Spleen (tissue), 11 donors: ENCODE data around the gene ABHD16B. TPM values are rescaled to one million over a fixed set of nuclear protein-coding genes. Genes with fewer than 3 reads are reported as not detected.

Experiments used
- DNase-seq: peaks from one replicate; pipeline ENCODE4 v3.0.0-alpha.2; 2020
- H3K27ac ChIP-seq, 8 donors: fragments of 200-600 bp; sonication (generic) in 7 of 8; 1 replicate in 4 of 8; 2 replicates in 4 of 8; pipeline versions ENCODE4 v1.5.0 to v1.8.0; 2016 to 2021; ENCODE audit warnings: inconsistent platforms in 4 of 8, mild to moderate bottlenecking in 4 of 8, moderate library complexity in 1 of 8
- H3K27me3 ChIP-seq, 7 donors: fragments of 200-600 bp; sonication (generic) in 6 of 7; replicated peaks in 1 of 7; 1 replicate in 4 of 7; 2 replicates in 3 of 7; pipeline versions ENCODE4 v1.5.0 to v1.8.0; 2016 to 2021; ENCODE audit warnings: inconsistent platforms in 3 of 7, mild to moderate bottlenecking in 1 of 7
- H3K36me3 ChIP-seq, 6 donors: fragments of 200-600 bp; sonication (generic) in 5 of 6; 1 replicate in 4 of 6; 2 replicates in 2 of 6; pipeline versions ENCODE4 v1.5.0 to v1.8.0; 2016 to 2021; ENCODE audit warnings: inconsistent platforms in 2 of 6
- H3K4me1 ChIP-seq, 6 donors: fragments of 200-600 bp; sonication (generic) in 5 of 6; 1 replicate in 3 of 6; 2 replicates in 3 of 6; pipeline versions ENCODE4 v1.5.0 to v1.8.0; 2016 to 2021; ENCODE audit warnings: inconsistent platforms in 3 of 6
- H3K4me3 ChIP-seq, 8 donors: fragments of 200-600 bp; sonication (generic) in 7 of 8; 1 replicate in 4 of 8; 2 replicates in 4 of 8; pipeline versions ENCODE4 v1.5.0 to v1.8.0; 2016 to 2021; ENCODE audit warnings: inconsistent platforms in 4 of 8, mild to moderate bottlenecking in 4 of 8, moderate library complexity in 2 of 8
- H3K9me3 ChIP-seq, 8 donors: fragments of 200-600 bp; sonication (generic) in 7 of 8; 1 replicate in 4 of 8; 2 replicates in 4 of 8; pipeline versions ENCODE4 v1.5.0 to v1.8.0; 2016 to 2021; ENCODE audit warnings: inconsistent platforms in 4 of 8
- CTCF ChIP-seq, 11 experiments: fragments of 200-600 bp in 7 of 11; fragments of 450-650 bp in 4 of 11; sonication (generic) in 4 of 11; IDR thresholded peaks in 8 of 11; conservative IDR thresholded peaks in 3 of 11; 1 replicate in 7 of 11; 2 replicates in 4 of 11; pipeline versions ENCODE4 v1.4.0 to v1.8.0; 2016 to 2021; ENCODE audit warnings: antibody characterized with exemption in 11 of 11, inconsistent platforms in 4 of 11, mild to moderate bottlenecking in 1 of 11
- POLR2A ChIP-seq, 3 donors: fragments of 450-650 bp; IDR thresholded peaks; one replicate each; pipeline ENCODE4 v1.5.1; 2017; ENCODE audit warnings: antibody characterized with exemption in 3 of 3, mild to moderate bottlenecking in 1 of 3
- POLR2AphosphoS5 ChIP-seq, 3 donors: sonication (generic); formaldehyde crosslinking; IDR thresholded peaks; one replicate each; pipeline ENCODE4 v1.5.1; 2017; ENCODE audit warnings: antibody characterized with exemption in 3 of 3
- WGBS, 5 donors: extraction: QIAGEN DNeasy Blood & Tissue Kit in 3 of 5; methylation state at CpG; one replicate each; pipeline versions ENCODE4 v1.1.5 to v1.1.7; 2013 to 2018; 5-methylcytosine and 5-hydroxymethylcytosine counted together
- intact Hi-C: fragments of 100-400 bp; cut with DNase I; formaldehyde crosslinking; loops from one replicate; pipeline ENCODE4 v1.15.0; 2023; ENCODE audit warnings: low total_unique reads
- polyA plus RNA-seq, 3 donors: library from polyadenylated mRNA; stranded (reverse); fragments of 200-250 nt; gene quantifications; one replicate each; pipeline ENCODE4 v1.2.1, GENCODE V29; 2013
- total RNA-seq, 7 donors: library from RNA; depleted of rRNA in 3 of 7; stranded (reverse); fragments of >200 nt in 3 of 7; fragmentation: NEBNext Ultra II Directional in 4 of 7; extraction: Animal tissue kit (Norgen Biotek cat#: 25700) in 4 of 7; gene quantifications; one replicate each; pipeline versions ENCODE4 v1.1.0 to v1.2.1, GENCODE V29; 2016 to 2021
- donor health status: healthy with polysubstance abuse.
- donor health status: DM: no; HTN: no; CAD: no; lungs with moderate emphysema.
- donor health status: DM: no; HTN: no; CAD: no.
- donor health status: Bipolar disorder and iron deficiency.
- donor health status: healthy.
- donor health status: DM: no; HTN: no; CAD: no.
- donor health status: DM: yes; HTN: yes; CAD: no.

The ABHD16B gene
- total and polyA plus RNA-seq, 10 donors: 0.49 to 0.86 (median 0.57) TPM; not detected in 7

DNA sequence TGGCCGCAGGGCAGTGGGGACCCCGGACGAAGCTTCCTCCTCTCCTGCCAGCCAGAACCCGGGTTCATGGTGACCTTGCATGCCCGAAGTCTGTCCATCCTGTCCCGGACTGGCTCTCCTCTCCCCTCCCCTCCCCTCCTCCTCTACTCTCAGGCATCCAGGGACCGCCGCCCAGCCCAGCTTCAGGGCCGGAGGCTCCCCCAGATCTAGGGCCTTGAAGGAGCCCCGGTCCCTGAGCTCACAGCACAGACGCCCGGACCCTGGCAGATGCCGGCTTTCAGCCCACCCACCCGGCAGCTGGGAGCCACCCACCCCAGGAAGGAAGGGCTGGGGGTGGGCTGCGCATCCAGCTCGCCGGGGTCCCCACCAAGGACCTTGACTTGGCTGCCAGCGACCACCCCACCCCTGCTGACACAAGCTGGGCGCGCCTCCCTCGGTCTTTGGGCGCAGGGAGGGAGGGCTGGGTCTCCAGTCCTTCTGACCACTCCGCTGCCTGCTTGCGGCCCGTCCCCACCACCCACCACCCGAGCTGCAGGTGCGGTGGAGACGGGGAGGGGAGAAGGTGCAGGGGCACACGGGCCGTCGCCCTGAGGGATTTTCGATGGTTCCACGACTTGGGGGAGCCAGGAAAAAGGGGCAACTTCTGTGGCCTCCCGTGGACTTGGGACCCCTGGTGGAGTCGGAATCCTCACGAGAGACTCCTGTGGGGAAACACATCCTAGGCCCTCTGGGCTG lies 5.8 kb upstream of the ABHD16B start:
- Histone ChIP-seq H3K27ac (peak overlapping the region; percentile 75 to 99 (median 82)), H3K9me3 (no peaks in the 10 kb centered on the region), H3K4me1 (peaks cover 52 to 86% (median 70%) of the 10 kb centered on the region in 6 donors), H3K36me3 (no peaks in the 10 kb centered on the region), H3K27me3 (peaks cover 0 to 36% (median 11%) of the 10 kb centered on the region in 7 donors), H3K4me3 (peak overlapping the region in 1 of 8 donors; percentile 21)
- intact Hi-C loops: no loop called here
- TF ChIP-seq CTCF (IDR thresholded peaks at IDR 0.05 in 8 of 11, conservative IDR thresholded peaks at IDR 0.05 in 3 of 11) (no peak), POLR2AphosphoS5 (IDR thresholded peaks at IDR 0.05) (peak in 2 of 3 donors; percentile 34 to 48), POLR2A (IDR thresholded peaks at IDR 0.05) (no peak)
- WGBS, 5 donors: 52 to 67% (median 65%) methylated on average over 21 to 36 of the region's 36 CpGs
- peak; percentile 76 for DNase-seq

DNA sequence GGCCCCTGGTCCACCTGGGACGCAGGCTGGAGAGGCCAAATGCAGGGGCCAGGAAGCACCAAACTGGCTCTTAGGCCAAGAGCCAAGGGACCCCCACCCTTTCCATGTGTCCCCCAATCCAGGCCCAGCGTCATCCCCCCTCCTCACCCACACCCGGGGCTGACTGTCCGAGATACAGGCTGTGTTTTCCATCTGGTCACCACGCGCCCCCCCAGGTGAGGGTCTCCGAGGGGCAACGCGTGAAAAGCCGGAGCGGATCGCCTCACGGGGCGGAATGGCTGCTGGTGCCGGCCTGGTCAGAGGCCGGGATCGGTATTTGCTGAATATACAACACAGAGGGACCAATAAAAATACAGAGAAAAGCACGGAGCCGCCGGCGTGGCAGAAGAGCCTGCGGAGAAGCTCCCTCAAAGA lies 5.2 kb upstream of the ABHD16B start:
- TF ChIP-seq POLR2A (IDR thresholded peaks at IDR 0.05) (no peak), CTCF (IDR thresholded peaks at IDR 0.05 in 8 of 11, conservative IDR thresholded peaks at IDR 0.05 in 3 of 11) (no peak), POLR2AphosphoS5 (IDR thresholded peaks at IDR 0.05) (no peak)
- Histone ChIP-seq H3K36me3 (peaks cover 0 to 2% (median under 1%) of the 10 kb centered on the region in 6 donors), H3K4me1 (peaks cover 52 to 86% (median 76%) of the 10 kb centered on the region in 6 donors), H3K4me3 (no peak overlapping the region), H3K27me3 (peaks cover 0 to 33% (median 11%) of the 10 kb centered on the region in 7 donors), H3K9me3 (no peaks in the 10 kb centered on the region), H3K27ac (peak overlapping the region; percentile 14 to 99 (median 82))
- intact Hi-C loops: no loop called here
- DNase-seq: peak; percentile 72
- WGBS, 5 donors: 83 to 91% (median 87%) methylated on average over 21 to 22 of the region's 22 CpGs

DNA sequence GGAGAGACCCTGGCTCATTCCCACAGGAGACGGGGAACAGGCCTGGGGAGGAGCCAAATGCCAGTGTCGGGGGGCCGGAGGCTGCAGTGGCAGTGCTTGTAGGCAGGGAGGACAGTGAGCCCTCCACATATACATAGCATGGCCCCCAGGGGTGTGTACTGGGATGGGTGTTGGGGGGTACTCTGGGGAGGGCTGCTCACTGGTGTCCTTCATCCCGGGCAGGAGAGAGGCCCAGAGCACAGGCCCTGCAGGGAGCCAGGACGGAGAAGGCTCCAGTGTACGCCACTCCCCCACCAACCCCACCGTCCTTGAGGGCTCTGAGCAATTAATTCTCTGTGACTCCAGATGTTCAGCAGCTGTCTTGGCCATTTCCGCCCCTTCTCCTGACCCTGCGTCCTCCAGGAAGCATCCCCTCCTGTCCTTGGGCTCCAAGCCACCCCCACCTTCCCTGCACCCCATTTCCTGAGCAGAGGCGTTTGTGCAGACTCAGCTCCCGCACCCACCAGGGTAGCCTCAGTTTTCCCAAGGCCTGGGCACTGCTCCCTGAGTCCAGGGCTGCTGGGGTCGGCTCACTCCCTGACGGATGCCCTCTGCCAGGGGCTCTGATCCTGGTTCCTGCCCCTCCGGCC lies 3.4 kb upstream of the ABHD16B start:
- TF ChIP-seq POLR2AphosphoS5 (IDR thresholded peaks at IDR 0.05) (peak; percentile 46 to 78 (median 71)), CTCF (IDR thresholded peaks at IDR 0.05 in 8 of 11, conservative IDR thresholded peaks at IDR 0.05 in 3 of 11) (no peak), POLR2A (IDR thresholded peaks at IDR 0.05) (no peak)
- peaks cover 0 to 20% (median 15%) of the 10 kb centered on the region in 6 donors for H3K36me3 ChIP-seq
- peak; percentile 86 for DNase-seq
- H3K4me1 ChIP-seq: peaks cover 52 to 100% (median 84%) of the 10 kb centered on the region in 6 donors
- WGBS, 5 donors: 24 to 33% (median 28%) methylated on average over 11 to 14 of the region's 14 CpGs
- H3K27me3 ChIP-seq: peaks cover 0 to 27% (median 11%) of the 10 kb centered on the region in 7 donors
- H3K4me3 ChIP-seq: peak overlapping the region in 2 of 8 donors; percentile 12 to 33
- H3K27ac ChIP-seq: peak overlapping the region; percentile 60 to 99 (median 84)
- no peaks in the 10 kb centered on the region for H3K9me3 ChIP-seq
- intact Hi-C loops: no loop called here
